Fibroblast of skin of right biceps (primary cell): ENCODE results near the gene ZNF341.
"Not testable (repeated sequence)": the region's sequence is repeated elsewhere in the genome, so short reads cannot be mapped to it uniquely, and the experiment has no call there.

Experiments used
- DNase-seq: peaks from one replicate; pipeline ENCODE4 v3.0.0-alpha.2; 2013

ZNF341 gene

DNA sequence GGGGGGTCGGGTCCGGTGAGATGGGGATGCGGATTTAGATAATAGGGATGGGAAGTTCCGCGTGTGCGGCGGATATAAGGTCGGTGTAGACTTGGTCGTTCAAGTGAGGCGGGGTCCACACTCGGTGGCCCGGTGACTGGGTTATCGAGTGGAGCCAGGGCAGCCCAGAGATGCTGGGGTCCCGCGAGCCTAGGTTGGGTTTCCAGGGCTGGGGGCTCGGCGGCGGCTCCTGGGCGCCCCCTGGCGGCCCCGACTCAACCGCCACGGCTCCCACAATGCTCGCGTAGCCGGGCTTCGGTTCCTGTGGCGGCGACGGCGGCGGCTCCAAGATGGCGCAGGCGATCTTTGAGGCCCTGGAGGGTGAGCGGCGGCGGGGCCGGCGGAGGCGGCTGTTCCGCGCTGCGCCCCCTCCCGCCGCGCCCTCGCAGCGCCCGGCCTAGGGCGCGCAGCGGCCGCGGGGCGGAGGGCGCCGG is at the start of gene ZNF341:
Gene ZNF341, plus strand, starts transcription at position 304 of the 473 bp plus-strand sequence. Its CDS starts 26 bp downstream, at position 330.
- DNase-seq: peak; percentile 89

- DNase-seq: no peak
These were observed 47.1 kb upstream of the ZNF341 start for GRCh38 chr20:33684533-33685327.

- DNase-seq: peak; percentile 36
These were observed 46.3 kb upstream of the ZNF341 start for GRCh38 chr20:33685328-33686099.

- DNase-seq: peak; percentile 95
These were observed 45.5 kb upstream of the ZNF341 start, which contains the start of gene E2F1 for GRCh38 chr20:33686100-33686983. TSS of gene E2F1 (minus strand) at chr20:33686385. CDS start at chr20:33686264, 121 bp downstream.

DNA sequence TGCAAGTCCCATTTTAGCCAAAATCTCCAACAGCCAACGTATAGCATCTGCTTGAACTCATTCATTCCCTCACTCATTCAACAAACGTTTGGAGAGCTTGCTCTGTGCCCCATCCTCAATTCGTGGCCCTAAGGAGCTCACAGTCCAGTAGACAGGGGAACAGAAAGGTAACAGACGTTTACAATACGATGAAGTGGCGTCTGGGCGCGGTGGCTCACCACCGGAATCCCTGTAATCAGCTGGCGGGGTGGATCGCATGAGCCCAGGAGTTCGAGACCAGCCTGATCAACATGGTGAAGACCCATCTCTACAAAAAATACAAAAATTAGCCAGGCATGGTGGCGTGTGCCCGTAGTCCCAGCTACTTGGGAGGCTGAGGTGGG is 44.8 kb upstream of the ZNF341 start:
- DNase-seq: no peak

DNA sequence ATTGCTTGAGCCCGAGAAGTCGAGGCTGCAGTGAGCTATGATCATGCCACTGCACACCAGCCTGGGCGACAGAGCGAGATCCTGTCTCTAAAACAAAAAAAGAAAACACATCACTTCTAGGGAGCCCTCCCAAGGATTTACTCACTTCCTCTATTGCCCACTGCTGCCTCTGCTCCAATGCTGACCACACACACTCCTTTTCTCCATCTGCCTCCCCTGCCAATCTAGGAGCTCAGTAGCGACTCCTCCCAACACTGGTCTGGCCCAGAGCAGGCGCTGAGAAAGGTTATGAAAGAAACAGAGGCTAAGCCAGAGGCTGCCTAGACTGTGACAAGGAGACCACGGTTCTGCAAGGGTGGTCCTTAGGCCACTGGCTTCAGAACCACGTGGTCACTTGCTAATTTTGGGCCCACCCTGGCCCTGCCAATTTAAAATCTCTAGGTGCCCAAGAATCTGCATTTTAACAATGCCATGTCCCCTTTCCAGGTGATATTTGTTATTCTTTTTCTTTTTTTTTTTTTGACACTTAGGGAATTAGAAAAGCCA is 44.4 kb upstream of the ZNF341 start:
- DNase-seq: no peak

- DNase-seq: no peak
These were observed 43.5 kb upstream of the ZNF341 start for GRCh38 chr20:33687993-33688937.

- no peak for DNase-seq
These were observed 42.8 kb upstream of the ZNF341 start for GRCh38 chr20:33688938-33689424.

- no peak for DNase-seq
These were observed 42.3 kb upstream of the ZNF341 start for GRCh38 chr20:33689493-33689892.

DNA sequence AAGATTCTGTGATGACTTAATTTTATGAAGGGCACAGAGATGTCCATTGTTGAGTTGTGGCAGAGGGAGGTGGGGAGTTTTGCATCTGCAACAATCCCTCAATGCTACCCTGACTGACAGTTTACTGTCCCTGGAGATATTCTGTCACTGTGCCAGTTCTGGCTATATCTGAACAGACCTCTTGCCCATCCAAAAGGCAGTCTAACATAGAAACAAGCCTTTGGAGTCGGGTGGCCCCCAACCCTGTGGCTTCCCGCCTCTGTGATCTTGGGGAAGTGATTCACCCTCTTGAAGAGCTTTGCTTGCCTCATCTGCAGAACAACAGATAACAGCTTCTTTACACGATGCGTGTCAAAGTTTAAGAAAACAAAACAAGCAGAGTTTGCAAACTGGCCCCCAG is 41.8 kb upstream of the ZNF341 start:
- peak; percentile 55 for DNase-seq

GRCh38 chr20:33693289-33693688 is 38.5 kb upstream of the ZNF341 start:
- no peak for DNase-seq

- no peak for DNase-seq
These were observed 37.8 kb upstream of the ZNF341 start for GRCh38 chr20:33693741-33694638.

- no peak for DNase-seq
These were observed 37.2 kb upstream of the ZNF341 start for GRCh38 chr20:33694639-33695012.

- no peak for DNase-seq
These were observed 35.3 kb upstream of the ZNF341 start for GRCh38 chr20:33696448-33696847.

- DNase-seq: peak; percentile 79
These were observed 34.7 kb upstream of the ZNF341 start for GRCh38 chr20:33697129-33697528.

GRCh38 chr20:33698966-33699365 is 32.8 kb upstream of the ZNF341 start:
- DNase-seq: not testable (repeated sequence)

DNA sequence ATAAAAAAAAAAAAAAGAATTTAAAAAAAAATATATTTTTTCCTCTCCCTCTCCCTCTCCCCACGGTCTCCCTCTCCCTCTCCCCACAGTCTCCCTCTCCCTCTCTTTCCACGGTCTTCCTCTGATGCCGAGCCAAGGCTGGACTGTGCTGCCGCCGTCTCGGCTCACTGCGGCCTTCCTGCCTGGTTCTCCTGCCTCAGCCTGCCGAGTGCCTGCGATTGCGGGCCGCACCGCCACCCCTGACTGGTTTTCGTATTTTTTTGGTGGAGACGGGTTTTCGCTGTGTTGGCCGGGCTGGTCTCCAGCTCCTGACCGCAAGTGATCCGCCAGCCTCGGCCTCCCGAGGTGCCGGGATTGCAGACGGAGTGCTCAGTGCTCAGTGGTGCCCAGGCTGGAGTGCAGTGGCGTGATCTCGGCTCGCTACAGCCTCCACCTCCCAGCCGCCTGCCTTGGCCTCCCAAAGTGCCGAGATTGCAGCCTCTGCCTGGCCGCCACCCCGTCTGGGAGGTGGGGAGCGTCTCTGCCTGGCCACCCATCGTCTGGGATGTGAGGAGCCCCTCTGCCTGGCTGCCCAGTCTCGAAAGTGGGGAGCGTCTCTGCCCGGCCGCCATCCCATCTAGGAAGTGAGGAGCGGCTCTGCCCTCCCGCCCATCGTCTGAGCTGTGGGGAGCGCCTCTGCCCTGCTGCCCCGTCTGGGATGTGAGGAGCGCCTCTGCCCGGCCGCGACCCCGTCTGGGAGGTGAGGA is 30.9 kb upstream of the ZNF341 start:
- not testable (repeated sequence) for DNase-seq

DNA sequence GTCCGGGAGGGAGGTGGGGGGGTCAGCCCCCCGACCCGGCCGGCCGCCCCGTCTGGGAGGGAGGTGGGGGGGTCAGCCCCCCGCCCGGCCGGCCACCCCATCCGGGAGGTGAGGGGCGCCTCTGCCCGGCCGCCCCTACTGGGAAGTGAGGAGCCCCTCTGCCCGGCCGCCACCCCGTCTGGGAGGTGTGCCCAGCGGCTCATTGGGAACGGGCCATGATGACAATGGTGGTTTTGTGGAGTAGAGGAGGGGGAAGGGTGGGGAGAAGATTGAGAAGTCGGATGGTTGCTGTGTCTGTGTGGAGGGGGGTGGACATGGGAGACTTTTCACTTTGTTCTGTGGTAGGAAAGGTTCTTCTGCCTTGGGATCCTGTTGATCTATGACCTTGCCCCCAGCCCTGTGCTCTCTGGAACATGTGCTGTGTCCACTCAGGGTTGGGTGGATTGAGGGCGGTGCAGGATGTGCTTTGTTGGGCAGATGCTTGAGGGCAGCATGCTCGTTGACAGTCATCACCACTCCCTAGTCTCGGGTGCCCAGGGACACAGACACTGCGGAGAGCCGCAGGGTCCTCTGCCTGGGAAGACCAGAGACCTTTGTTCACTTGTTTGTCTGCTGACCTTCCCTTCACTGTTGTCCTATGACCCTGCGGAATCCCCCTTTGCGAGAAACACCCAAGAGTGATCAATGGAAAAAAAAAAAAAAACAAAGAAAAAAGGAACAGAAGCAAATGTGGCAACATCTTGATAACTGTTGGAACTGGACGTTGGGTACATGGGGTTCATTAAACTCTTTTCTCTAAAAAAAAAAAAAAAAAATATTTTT is 30.0 kb upstream of the ZNF341 start:
- no peak for DNase-seq
